T-helper 17 cell (primary cell): ENCODE measurements around the gene MGAT5. TPM values are rescaled to one million over a fixed set of nuclear protein-coding genes. Genes with fewer than 3 reads are reported as not detected.

Experiments
- ATAC-seq: fragments of 150-1000 bp; cut with Tn5 transposase; 2 replicates; pipeline ENCODE4 v1.10.0; 2021; ENCODE audit warnings: mild to moderate bottlenecking, moderate library complexity
- DNase-seq, 3 donors: peaks; one replicate each; pipeline versions ENCODE4 v3.0.0 to v3.0.0-alpha.2; 2020 to 2021
- H3K9me3 ChIP-seq: one replicate; pipeline ENCODE4 v1.7.0; 2013; ENCODE audit warnings: low read length, mild to moderate bottlenecking; ENCODE audit not compliant: control insufficient read depth, poor library complexity, severe bottlenecking
- H3K27ac Mint-ChIP-seq: one replicate; pipeline ENCODE4 v1.8.0; 2022; ENCODE audit warnings: mild to moderate bottlenecking, moderate library complexity, mixed read lengths
- H3K27me3 Mint-ChIP-seq: one replicate; pipeline ENCODE4 v1.8.0; 2022; ENCODE audit warnings: mixed read lengths
- H3K36me3 Mint-ChIP-seq: one replicate; pipeline ENCODE4 v1.8.0; 2022; ENCODE audit warnings: low read depth, mixed read lengths
- H3K4me1 Mint-ChIP-seq: one replicate; pipeline ENCODE4 v1.8.0; 2022; ENCODE audit warnings: mild to moderate bottlenecking, mixed read lengths
- H3K4me3 Mint-ChIP-seq: one replicate; pipeline ENCODE4 v1.8.0; 2022; ENCODE audit warnings: mild to moderate bottlenecking, moderate library complexity, mixed read lengths
- total RNA-seq, 4 donors: library from RNA in 2 of 4; stranded (reverse) in 2 of 4; gene quantifications; one replicate each; pipeline ENCODE4 v1.2.3 and lab custom pipeline; 2022 to 2026

MGAT5 gene
- total RNA-seq, 2 donors from 2014 or later: 120 to 127 TPM

DNA sequence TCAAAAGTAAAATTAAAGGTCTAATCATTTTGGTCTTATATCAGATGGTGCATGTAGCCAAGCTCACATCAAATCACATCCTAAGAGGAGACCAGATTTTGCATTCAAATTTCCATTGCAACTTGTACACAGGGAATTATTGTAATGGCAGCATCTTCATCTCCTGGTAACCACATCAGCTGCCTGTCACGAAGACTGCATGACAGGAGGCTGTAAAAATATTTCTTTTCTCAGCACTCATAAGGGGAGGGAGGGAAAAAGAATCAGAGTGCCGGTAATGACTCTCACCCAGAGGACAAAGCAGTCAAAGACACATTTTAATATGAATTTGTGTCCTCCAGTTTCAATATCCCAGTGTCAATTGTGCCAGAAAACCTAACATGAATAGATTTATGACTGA is 248.2 kb downstream of the MGAT5 start:
- DNase-seq: no peak
- no peak for ATAC-seq
- H3K36me3 Mint-ChIP-seq: no peaks in the 10 kb centered on the region
- H3K9me3 ChIP-seq: no peaks in the 10 kb centered on the region
- H3K4me3 Mint-ChIP-seq: no peak overlapping the region
- peaks cover 6% of the 10 kb centered on the region for H3K27me3 Mint-ChIP-seq
- peaks cover 2% of the 10 kb centered on the region for H3K4me1 Mint-ChIP-seq
- no peak overlapping the region for H3K27ac Mint-ChIP-seq
